H1 (cell line): ENCODE data around the gene RWDD3. TPM values are rescaled to one million over a fixed set of nuclear protein-coding genes. Genes with fewer than 3 reads are reported as not detected.

ENCODE experiments used
- EGR1 ChIP-seq: IDR thresholded peaks from 2 replicates; pipeline ENCODE4 v1.6.1; 2011; ENCODE audit warnings: low read depth, low read length, borderline replicate concordance
- FOSL1 ChIP-seq: IDR thresholded peaks from 2 replicates; pipeline ENCODE4 v1.6.1; 2011; ENCODE audit warnings: mild to moderate bottlenecking, low read depth, low read length, moderate library complexity; ENCODE audit not compliant: insufficient read depth
- KDM4A ChIP-seq: IDR thresholded peaks from one replicate; pipeline ENCODE4 v1.7.1; 2012; ENCODE audit warnings: low read depth, mild to moderate bottlenecking, moderate library complexity, low read length, inconsistent platforms; ENCODE audit not compliant: severe bottlenecking
- KDM5A ChIP-seq: fragments of 200-600 bp; IDR thresholded peaks from 2 replicates; pipeline ENCODE4 v1.7.1; 2012; ENCODE audit warnings: mild to moderate bottlenecking, low read length, inconsistent platforms, mixed read lengths
- MAFK ChIP-seq: IDR thresholded peaks from 2 replicates; pipeline ENCODE4 v1.6.1; 2012; ENCODE audit warnings: low read depth, mild to moderate bottlenecking, improper control_type of control experiment, low read length
- NANOG ChIP-seq: IDR thresholded peaks from 2 replicates; pipeline ENCODE4 v1.6.1; 2011; ENCODE audit warnings: low read length, low read depth, mild to moderate bottlenecking, inconsistent platforms; ENCODE audit not compliant: insufficient read depth, poor library complexity, severe bottlenecking
- RAD21 ChIP-seq, 2 experiments: IDR thresholded peaks in 1 of 2; conservative IDR thresholded peaks in 1 of 2; 2 replicates each; pipeline ENCODE4 v1.6.1; 2011; ENCODE audit warnings: low read depth in 2 of 2, low read length in 2 of 2, improper control_type of control experiment in 1 of 2, inconsistent platforms in 1 of 2, mild to moderate bottlenecking in 1 of 2, moderate library complexity in 1 of 2
- polyA plus RNA-seq, 7 experiments: library from polyadenylated mRNA; depleted of rRNA in 3 of 7; stranded (reverse) in 5 of 7; unstranded in 2 of 7; fragments of >200 nt in 5 of 7; fragments of 200-250 nt in 2 of 7; gene quantifications; 1 replicate in 5 of 7; 2 replicates in 1 of 7; 4 replicates in 1 of 7; pipeline versions ENCODE4 v1.2.1 to v1.2.3, GENCODE V29; 2011 to 2013; ENCODE audit warnings: missing spikeins in 2 of 7, mixed read lengths in 2 of 7
- total RNA-seq: library from RNA; stranded (reverse); fragmentation: NEBNext Ultra II Directional; extraction: Animal tissue kit (Norgen Biotek cat#: 25700); gene quantifications from 2 replicates; pipeline ENCODE4 v1.2.1, GENCODE V29; 2021
- TF ChIP-seq, protein P1 (sequence below): IDR thresholded peaks from 2 replicates; pipeline ENCODE4 v1.6.1; 2012; ENCODE audit warnings: inconsistent platforms
- TF ChIP-seq, protein P2 (sequence below): IDR thresholded peaks from 2 replicates; pipeline ENCODE4 v1.6.1; 2012; ENCODE audit warnings: low read length, inconsistent platforms

Gene RWDD3
- total and polyA plus RNA-seq, 2 of the 8 experiments (the other 6 are each of a cell fraction or from before 2014, with no cell fraction given): 7.9 to 14.5 TPM

DNA sequence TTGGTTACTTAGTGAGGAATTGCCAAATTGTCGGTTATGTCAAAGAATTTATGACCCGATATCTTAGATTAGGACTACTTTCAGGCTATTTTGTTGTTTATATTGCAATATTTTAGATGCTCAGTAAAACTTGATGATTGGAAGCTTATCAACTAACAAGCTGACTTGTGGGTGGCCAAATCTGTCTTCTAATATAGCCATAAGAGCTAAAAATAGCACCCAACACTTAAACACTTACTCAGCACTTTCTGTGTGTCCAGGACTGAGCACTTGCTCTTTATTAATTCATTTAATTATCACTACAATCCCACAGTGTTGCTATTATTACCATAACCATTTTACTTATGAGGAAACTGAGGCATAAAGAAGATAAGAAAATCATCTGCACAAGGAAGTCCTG is 50.4 kb downstream of the RWDD3 start (continued):
- TF ChIP-seq EGR1 (no peak), KDM5A (no peak), NANOG (no peak), KDM4A (no peak), FOSL1 (no peak), RAD21 (IDR thresholded peaks at IDR 0.05 in 1 of 2, conservative IDR thresholded peaks at IDR 0.05 in 1 of 2; ENCODE audit: low read depth in 2 of 2, low read length in 2 of 2) (no peak), MAFK (no peak)
- TF ChIP-seq, protein P1, sequence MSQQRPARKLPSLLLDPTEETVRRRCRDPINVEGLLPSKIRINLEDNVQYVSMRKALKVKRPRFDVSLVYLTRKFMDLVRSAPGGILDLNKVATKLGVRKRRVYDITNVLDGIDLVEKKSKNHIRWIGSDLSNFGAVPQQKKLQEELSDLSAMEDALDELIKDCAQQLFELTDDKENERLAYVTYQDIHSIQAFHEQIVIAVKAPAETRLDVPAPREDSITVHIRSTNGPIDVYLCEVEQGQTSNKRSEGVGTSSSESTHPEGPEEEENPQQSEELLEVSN: no peak
- TF ChIP-seq, protein P2, sequence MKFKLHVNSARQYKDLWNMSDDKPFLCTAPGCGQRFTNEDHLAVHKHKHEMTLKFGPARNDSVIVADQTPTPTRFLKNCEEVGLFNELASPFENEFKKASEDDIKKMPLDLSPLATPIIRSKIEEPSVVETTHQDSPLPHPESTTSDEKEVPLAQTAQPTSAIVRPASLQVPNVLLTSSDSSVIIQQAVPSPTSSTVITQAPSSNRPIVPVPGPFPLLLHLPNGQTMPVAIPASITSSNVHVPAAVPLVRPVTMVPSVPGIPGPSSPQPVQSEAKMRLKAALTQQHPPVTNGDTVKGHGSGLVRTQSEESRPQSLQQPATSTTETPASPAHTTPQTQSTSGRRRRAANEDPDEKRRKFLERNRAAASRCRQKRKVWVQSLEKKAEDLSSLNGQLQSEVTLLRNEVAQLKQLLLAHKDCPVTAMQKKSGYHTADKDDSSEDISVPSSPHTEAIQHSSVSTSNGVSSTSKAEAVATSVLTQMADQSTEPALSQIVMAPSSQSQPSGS: no peak
- TF ChIP-seq, all 59 proteins: peak for 0
